HEK293 (cell line): ENCODE data around the gene PTGES2.

Experiments used
- EGR2 ChIP-seq: fragments of 450-650 bp; formaldehyde crosslinking; IDR thresholded peaks from 2 replicates; pipeline ENCODE4 v1.5.1; 2016; ENCODE audit warnings: low read depth, missing biosample characterization, missing genetic modification characterization
- GLIS1 ChIP-seq: fragments of 450-650 bp; formaldehyde crosslinking; IDR thresholded peaks from 2 replicates; pipeline ENCODE4 v1.5.1; 2016; ENCODE audit warnings: missing biosample characterization, missing genetic modification characterization
- ZBTB8A ChIP-seq: fragments of 450-650 bp; formaldehyde crosslinking; IDR thresholded peaks from 2 replicates; pipeline ENCODE4 v1.5.1; 2016; ENCODE audit warnings: missing biosample characterization, missing genetic modification characterization
- ZNF121 ChIP-seq: fragments of 450-650 bp; formaldehyde crosslinking; IDR thresholded peaks from 2 replicates; pipeline ENCODE4 v1.5.1; 2016; ENCODE audit warnings: missing biosample characterization, missing genetic modification characterization
- ZNF175 ChIP-seq: fragments of 450-650 bp; formaldehyde crosslinking; IDR thresholded peaks from 2 replicates; pipeline ENCODE4 v1.5.1; 2016; ENCODE audit warnings: missing biosample characterization, missing genetic modification characterization
- ZNF2 ChIP-seq: fragments of 450-650 bp; formaldehyde crosslinking; IDR thresholded peaks from 2 replicates; pipeline ENCODE4 v1.5.1; 2016; ENCODE audit warnings: missing biosample characterization, missing genetic modification characterization
- TF ChIP-seq, protein P1 (sequence below): fragments of 450-650 bp; formaldehyde crosslinking; IDR thresholded peaks from 2 replicates; pipeline ENCODE4 v1.5.1; 2016; ENCODE audit warnings: missing biosample characterization, missing genetic modification characterization
- TF ChIP-seq, protein P2 (sequence below): fragments of 450-650 bp; formaldehyde crosslinking; IDR thresholded peaks from 2 replicates; pipeline ENCODE4 v1.5.1; 2017; ENCODE audit warnings: missing biosample characterization, missing genetic modification characterization
- TF ChIP-seq, protein P3 (sequence below): sonication (generic); formaldehyde crosslinking; IDR thresholded peaks from 2 replicates; pipeline ENCODE4 v1.8.1; 2022; ENCODE audit warnings: mild to moderate bottlenecking, moderate library complexity, missing genetic modification reagents
- TF ChIP-seq, protein P4 (sequence below): fragments of 450-650 bp; formaldehyde crosslinking; IDR thresholded peaks from 2 replicates; pipeline ENCODE4 v1.5.1; 2016; ENCODE audit warnings: missing biosample characterization, missing genetic modification characterization, low read depth

DNA sequence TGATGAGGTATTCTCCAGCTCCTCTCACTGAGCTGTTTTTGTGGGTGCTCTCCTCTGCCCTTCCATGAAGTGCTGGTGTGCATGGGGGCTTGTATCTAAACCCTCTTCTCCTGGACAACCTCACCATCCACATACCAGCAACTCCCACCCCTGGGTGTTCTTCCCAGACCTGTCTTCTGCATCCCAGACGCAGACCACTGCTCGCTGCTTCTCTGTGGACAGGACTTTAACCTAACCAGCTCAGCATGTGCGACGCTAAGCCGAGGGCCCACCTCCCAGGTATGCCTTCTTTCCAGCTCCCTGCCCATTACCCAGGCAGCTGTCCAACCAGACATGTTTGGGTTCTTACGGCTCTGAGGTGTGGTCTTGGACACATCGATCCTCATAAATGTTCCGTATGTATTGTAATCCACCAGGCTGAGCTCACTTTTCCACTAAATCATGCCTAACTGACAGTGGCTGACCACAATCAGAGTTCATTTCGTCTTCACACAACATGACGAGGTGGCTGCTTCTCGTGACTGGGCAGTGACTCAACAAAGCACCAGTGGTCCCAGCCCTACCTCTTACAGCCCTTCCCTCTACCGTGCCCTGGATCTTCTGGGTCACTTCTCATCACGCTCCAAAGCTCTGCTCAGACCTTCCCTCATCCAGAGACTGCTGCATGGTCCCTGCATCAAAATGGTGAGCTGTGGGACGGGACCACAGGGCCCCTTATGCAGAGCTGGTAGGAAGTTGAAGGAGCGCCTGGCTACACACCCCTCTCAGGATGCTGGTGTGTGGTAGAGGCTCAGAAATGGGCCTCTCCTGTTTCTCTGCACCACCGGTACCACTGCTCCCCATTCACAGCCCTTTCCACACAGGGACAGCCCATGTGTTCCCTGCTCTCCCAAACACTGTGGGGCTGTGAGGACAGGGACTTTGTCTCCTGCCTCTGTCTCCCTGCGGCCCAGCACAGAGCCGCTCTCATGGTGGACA lies 9.6 kb upstream of the PTGES2 start:
- TF ChIP-seq GLIS1 (tag by site-specific recombination) = no peak
- no peak for TF ChIP-seq ZNF121 (tag by site-specific recombination)
- TF ChIP-seq, protein P1, sequence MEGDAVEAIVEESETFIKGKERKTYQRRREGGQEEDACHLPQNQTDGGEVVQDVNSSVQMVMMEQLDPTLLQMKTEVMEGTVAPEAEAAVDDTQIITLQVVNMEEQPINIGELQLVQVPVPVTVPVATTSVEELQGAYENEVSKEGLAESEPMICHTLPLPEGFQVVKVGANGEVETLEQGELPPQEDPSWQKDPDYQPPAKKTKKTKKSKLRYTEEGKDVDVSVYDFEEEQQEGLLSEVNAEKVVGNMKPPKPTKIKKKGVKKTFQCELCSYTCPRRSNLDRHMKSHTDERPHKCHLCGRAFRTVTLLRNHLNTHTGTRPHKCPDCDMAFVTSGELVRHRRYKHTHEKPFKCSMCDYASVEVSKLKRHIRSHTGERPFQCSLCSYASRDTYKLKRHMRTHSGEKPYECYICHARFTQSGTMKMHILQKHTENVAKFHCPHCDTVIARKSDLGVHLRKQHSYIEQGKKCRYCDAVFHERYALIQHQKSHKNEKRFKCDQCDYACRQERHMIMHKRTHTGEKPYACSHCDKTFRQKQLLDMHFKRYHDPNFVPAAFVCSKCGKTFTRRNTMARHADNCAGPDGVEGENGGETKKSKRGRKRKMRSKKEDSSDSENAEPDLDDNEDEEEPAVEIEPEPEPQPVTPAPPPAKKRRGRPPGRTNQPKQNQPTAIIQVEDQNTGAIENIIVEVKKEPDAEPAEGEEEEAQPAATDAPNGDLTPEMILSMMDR (tag by site-specific recombination) = no peak
- TF ChIP-seq, protein P2, sequence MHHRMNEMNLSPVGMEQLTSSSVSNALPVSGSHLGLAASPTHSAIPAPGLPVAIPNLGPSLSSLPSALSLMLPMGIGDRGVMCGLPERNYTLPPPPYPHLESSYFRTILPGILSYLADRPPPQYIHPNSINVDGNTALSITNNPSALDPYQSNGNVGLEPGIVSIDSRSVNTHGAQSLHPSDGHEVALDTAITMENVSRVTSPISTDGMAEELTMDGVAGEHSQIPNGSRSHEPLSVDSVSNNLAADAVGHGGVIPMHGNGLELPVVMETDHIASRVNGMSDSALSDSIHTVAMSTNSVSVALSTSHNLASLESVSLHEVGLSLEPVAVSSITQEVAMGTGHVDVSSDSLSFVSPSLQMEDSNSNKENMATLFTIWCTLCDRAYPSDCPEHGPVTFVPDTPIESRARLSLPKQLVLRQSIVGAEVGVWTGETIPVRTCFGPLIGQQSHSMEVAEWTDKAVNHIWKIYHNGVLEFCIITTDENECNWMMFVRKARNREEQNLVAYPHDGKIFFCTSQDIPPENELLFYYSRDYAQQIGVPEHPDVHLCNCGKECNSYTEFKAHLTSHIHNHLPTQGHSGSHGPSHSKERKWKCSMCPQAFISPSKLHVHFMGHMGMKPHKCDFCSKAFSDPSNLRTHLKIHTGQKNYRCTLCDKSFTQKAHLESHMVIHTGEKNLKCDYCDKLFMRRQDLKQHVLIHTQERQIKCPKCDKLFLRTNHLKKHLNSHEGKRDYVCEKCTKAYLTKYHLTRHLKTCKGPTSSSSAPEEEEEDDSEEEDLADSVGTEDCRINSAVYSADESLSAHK (tag by site-specific recombination) = no peak
- TF ChIP-seq ZBTB8A (tag by site-specific recombination) = no peak
- TF ChIP-seq, protein P3, sequence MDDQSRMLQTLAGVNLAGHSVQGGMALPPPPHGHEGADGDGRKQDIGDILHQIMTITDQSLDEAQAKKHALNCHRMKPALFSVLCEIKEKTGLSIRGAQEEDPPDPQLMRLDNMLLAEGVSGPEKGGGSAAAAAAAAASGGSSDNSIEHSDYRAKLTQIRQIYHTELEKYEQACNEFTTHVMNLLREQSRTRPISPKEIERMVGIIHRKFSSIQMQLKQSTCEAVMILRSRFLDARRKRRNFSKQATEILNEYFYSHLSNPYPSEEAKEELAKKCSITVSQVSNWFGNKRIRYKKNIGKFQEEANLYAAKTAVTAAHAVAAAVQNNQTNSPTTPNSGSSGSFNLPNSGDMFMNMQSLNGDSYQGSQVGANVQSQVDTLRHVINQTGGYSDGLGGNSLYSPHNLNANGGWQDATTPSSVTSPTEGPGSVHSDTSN (CRISPR knock-in tag) = no peak
- TF ChIP-seq ZNF2 = no peak
- TF ChIP-seq, protein P4, sequence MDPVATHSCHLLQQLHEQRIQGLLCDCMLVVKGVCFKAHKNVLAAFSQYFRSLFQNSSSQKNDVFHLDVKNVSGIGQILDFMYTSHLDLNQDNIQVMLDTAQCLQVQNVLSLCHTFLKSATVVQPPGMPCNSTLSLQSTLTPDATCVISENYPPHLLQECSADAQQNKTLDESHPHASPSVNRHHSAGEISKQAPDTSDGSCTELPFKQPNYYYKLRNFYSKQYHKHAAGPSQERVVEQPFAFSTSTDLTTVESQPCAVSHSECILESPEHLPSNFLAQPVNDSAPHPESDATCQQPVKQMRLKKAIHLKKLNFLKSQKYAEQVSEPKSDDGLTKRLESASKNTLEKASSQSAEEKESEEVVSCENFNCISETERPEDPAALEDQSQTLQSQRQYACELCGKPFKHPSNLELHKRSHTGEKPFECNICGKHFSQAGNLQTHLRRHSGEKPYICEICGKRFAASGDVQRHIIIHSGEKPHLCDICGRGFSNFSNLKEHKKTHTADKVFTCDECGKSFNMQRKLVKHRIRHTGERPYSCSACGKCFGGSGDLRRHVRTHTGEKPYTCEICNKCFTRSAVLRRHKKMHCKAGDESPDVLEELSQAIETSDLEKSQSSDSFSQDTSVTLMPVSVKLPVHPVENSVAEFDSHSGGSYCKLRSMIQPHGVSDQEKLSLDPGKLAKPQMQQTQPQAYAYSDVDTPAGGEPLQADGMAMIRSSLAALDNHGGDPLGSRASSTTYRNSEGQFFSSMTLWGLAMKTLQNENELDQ (tag by site-specific recombination) = no peak
- TF ChIP-seq ZNF175 (tag by site-specific recombination) = no peak
- TF ChIP-seq EGR2 = no peak
